T-helper 9 cell (primary cell): ENCODE measurements around the gene DAAM1.
A peak's percentile ranks its signal among the peaks of the same experiment; 100 is the strongest.

Experiments used
- DNase-seq: peaks from one replicate; pipeline ENCODE4 v3.0.0-alpha.2; 2020

Gene DAAM1

GRCh38 chr14:59187802-59188460 is 536 bp upstream of the DAAM1 start:
- peak; percentile 33 for DNase-seq

DNA sequence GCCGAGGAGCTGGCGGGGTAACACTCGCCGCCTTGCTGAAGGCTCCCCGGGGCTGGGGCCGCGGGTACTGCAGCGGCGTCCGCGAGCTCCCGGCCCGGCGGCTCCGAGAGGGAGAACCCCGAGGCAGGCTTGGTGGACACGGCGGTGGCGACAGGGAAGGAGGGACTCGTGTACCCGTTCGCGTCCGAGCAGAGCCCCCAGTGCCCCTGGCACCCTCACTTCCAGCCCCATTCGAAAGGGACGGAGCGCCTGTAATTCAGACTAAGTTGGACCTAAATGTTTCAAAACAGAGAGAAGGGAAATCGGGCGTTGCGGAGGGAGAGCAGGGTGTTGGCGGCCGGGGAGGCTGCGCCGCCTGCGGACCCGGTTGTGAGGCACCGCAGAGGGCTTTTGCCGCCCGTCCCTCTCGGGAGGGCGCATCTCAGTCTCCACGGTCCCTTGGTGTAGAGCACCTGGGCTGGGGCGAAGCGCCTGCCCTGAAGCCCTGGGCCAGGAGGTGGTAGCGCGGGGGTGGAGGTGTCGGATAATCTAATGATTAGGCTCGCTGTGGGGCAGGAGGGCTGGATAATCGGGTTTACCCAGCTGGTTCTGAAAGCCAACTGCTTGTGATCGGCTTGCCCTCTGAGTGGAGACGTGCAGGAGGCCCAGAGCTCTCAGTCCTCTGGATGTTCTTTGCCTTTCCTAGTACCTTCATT is 771 bp downstream of the DAAM1 start:
- DNase-seq = peak; percentile 33

DNA sequence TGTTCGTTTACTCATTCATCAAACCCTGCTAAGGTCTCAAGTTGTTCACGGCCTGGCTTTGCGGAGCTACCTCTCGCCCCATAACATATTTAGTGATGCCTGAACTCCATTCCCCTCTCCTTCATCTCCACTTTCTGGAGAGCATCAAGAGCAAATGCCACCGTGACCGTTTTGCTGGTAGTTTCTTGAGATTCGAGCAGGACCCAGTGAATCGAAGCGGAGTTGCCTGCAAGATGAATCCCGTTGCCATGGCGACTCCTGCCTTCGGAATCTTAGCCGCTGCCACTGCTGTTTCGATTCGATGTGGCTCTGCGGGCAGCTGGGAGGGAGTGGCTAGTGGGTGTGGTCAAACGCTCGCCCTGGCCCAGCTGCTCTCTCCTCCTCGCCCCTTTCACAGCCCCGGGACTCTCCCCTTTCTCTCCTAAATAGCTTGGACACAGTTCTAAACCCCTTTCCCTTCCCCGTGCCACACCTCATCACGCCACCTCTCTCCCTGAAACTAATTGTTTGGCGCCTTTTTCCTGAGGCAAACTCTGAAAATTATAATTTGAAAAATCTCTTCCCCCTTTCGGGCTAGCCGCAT is 1.4 kb downstream of the DAAM1 start:
- DNase-seq = peak; percentile 67

GRCh38 chr14:59190372-59190771 is 1.9 kb downstream of the DAAM1 start:
- DNase-seq = no peak

GRCh38 chr14:59195912-59196311 is 7.4 kb downstream of the DAAM1 start:
- no peak for DNase-seq

- DNase-seq = no peak
Measured at GRCh38 chr14:59197695-59198262, 9.3 kb downstream of the DAAM1 start.

DNA sequence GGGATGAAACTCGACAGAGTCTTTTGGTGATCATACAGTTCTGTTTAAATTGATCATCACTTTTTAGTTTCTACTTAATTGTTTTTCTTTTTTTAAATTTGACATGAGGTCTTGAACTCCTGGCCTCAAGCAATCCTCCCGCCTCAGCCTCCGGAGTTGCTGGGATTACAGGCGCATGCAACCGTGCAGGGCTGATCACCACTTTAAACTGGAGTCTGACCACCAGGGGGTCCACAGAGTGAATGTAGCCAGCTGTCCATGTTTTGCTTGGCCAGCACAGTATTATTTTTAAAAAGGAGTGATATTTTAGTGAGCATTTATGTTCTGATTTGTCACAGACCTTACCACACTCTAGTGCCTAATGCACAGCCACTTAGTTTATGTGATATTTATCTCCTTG is 10.7 kb downstream of the DAAM1 start:
- no peak for DNase-seq

GRCh38 chr14:59199614-59200013 is 11.1 kb downstream of the DAAM1 start:
- no peak for DNase-seq

- DNase-seq = no peak
Measured at GRCh38 chr14:59200195-59200594, 11.7 kb downstream of the DAAM1 start.

DNA sequence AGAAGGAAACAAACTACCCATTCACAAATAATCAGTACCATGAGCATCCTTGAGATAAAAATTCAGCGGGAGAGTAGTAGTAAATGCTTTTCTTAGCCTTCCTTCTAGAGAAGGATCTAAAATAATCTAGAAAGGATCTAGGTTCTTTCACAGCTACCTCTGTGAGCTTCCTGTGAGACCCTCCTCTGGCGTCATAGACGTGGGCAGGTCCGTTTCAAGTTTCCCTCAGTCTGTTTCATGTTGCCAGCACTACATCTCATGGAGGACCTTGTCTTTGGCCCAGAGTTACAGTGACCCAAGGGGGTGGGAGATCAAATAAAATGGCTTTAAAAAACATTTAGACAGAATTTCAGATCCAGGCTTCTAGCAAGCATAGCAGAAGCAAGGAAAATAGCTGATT is 13.6 kb downstream of the DAAM1 start:
- DNase-seq = no peak

DNA sequence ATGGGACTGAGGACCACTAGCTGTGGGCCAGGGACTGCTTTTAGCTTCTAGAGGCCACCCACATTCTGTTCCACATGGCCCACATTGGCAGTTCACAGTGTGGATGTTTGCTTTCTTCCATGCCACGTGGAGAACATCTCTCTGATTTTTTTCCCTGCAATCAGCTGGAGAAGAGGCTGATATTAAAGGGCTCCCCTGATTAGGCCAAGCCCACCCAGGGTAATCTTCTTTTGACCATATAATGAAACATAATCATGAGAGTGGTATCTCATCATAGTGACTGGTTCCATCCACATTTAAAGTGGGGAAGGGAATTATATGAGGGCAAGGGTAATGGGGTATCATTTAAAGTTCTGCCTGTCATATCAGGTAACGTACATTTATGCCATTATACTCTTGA is 15.8 kb downstream of the DAAM1 start:
- no peak for DNase-seq

GRCh38 chr14:59206892-59207291 is 18.4 kb downstream of the DAAM1 start:
- no peak for DNase-seq

- DNase-seq = no peak
Measured at GRCh38 chr14:59207506-59207933, 19.1 kb downstream of the DAAM1 start.

DNA sequence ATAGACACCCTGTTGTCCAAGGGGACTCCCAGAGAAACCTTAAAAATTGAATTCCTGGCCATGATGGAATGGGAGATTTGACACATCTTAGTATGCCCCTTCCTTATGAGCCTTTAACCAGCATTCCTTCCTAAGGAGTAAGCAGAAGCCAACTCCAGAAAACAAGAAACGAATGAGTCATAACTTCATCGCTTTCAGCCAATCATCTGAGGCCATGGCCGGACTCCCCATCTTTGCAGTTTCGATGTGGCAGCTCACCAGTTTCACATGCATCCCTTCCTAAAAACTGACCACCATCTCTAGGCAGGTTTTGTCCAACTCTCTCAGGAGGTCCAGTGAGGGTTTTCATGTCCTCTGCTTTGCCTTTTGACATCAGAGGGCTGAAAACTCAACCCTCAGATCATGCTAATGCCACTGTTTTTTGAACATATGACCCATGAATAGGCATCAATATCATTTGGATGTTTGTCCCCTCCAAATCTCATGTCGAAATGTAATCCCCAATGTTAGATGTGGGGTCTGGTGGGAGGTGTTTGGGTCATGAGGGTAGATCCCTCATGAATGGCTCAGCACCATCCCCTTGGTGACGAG is 19.9 kb downstream of the DAAM1 start:
- DNase-seq = no peak

DNA sequence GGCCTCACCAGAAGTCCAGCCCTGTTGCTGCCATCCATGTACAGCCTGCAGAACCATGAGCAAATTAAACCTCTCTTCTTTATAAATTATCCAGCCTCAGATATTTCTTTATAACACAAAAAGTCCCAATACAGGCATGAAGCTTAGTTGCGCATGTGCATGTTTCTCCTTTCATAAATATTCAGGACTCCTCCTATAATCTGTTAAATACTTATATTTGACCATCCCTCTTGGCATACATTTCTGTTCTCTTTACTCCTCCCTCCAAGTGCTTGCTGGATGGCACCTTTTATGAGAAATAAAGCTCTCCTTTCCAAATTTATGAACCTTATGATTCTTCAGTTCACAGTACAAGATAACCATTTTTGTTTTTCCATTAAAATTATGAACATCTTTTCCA is 20.5 kb downstream of the DAAM1 start:
- DNase-seq = no peak

GRCh38 chr14:59210621-59211020 is 22.2 kb downstream of the DAAM1 start:
- no peak for DNase-seq

GRCh38 chr14:59213368-59214315 is 25.2 kb downstream of the DAAM1 start:
- DNase-seq = no peak

DNA sequence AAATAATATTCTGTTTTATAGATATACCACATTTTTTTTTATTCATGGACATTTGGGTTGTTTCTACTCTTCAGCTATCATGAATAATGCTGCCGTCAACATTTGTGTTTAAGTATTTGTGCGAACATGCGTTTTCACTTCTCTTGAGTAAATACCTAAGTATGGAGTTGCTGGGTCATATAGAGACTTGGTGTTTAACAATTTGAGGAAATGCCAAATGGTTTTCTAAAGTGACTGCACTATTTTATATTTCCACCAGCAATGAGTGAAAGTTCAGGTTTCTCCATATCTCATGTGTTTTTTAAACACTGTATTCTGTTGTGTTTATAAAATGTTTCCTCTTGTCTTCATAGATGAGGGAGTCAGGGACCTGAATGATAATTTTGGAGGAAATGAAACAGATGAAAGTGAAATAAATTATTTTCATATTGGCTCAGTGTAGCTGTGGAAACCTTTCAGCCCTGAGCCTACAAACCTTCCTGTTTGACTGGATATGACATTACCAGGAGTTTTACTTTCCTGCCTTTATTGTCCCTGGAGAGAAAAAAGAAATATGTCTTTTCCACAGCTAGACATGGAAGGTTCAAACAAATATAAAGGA is 26.3 kb downstream of the DAAM1 start:
- no peak for DNase-seq

- no peak for DNase-seq
Measured at GRCh38 chr14:59215322-59215721, 26.9 kb downstream of the DAAM1 start.

- no peak for DNase-seq
Measured at GRCh38 chr14:59215757-59216156, 27.3 kb downstream of the DAAM1 start.

GRCh38 chr14:59217011-59217410 is 28.5 kb downstream of the DAAM1 start:
- DNase-seq = no peak

GRCh38 chr14:59221568-59221967 is 33.1 kb downstream of the DAAM1 start:
- no peak for DNase-seq
